ENCODE data around the gene ZBTB12. TPM values are rescaled to one million over a fixed set of nuclear protein-coding genes. Genes with fewer than 3 reads are reported as not detected.
A peak's percentile ranks its signal among the peaks of the same experiment; 100 is the strongest.

ZBTB12 gene
- total and polyA plus RNA-seq, 9 of the 15 experiments (the other 6 are each of a cell fraction or from before 2014, with no cell fraction given), result 0.03 to 12.4 (median 5.8) TPM; not detected in 1

DNA sequence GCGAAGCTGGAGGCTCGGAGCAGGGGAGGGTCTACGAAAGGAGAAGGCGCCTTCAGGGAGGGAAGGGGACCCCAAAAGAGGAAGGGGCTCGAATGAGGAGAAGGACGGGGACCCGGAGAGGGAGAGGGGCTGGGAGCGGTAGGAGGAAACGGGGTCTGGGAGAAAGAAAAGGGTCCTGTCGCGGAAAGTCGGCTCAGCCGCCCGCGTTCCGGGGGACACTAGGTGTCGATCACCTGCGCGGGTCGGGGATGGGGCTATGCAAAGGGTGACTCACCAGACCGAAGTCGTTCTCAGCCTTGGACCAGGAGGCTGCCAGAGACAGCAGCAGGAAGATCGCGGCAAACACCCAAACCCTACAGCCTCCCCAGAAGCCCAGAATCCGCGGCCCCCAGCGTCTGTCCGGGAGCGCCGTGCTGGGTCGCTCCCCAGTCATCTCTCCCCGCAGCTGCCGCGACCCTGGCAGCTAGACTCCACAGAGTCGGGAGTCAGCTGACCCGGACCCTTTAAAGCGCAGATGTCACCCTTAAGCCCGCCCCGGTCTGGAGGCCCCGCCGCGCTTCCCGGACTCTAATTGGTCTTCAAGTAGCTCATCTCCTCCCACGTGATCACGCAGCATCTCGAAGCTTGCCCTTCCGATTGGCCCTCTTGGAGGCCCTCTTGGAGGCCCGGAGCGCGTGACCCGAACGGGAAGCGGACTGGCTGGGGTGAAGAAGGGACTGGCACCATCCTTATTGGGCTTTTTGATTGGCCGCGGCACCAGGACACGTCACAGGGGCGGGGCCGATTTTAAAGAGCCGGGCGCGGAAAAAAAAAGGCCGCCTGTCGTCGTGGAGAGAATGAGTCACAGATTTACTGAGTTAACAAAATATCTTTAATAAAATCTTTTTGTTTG, 39.3 kb downstream of the ZBTB12 start, which contains the start of gene NEU1 (continued):
- TF ChIP-seq, protein P1, sequence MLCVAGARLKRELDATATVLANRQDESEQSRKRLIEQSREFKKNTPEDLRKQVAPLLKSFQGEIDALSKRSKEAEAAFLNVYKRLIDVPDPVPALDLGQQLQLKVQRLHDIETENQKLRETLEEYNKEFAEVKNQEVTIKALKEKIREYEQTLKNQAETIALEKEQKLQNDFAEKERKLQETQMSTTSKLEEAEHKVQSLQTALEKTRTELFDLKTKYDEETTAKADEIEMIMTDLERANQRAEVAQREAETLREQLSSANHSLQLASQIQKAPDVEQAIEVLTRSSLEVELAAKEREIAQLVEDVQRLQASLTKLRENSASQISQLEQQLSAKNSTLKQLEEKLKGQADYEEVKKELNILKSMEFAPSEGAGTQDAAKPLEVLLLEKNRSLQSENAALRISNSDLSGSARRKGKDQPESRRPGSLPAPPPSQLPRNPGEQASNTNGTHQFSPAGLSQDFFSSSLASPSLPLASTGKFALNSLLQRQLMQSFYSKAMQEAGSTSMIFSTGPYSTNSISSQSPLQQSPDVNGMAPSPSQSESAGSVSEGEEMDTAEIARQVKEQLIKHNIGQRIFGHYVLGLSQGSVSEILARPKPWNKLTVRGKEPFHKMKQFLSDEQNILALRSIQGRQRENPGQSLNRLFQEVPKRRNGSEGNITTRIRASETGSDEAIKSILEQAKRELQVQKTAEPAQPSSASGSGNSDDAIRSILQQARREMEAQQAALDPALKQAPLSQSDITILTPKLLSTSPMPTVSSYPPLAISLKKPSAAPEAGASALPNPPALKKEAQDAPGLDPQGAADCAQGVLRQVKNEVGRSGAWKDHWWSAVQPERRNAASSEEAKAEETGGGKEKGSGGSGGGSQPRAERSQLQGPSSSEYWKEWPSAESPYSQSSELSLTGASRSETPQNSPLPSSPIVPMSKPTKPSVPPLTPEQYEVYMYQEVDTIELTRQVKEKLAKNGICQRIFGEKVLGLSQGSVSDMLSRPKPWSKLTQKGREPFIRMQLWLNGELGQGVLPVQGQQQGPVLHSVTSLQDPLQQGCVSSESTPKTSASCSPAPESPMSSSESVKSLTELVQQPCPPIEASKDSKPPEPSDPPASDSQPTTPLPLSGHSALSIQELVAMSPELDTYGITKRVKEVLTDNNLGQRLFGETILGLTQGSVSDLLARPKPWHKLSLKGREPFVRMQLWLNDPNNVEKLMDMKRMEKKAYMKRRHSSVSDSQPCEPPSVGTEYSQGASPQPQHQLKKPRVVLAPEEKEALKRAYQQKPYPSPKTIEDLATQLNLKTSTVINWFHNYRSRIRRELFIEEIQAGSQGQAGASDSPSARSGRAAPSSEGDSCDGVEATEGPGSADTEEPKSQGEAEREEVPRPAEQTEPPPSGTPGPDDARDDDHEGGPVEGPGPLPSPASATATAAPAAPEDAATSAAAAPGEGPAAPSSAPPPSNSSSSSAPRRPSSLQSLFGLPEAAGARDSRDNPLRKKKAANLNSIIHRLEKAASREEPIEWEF (CRISPR knock-in tag; IDR thresholded peaks at IDR 0.05), result no peak
- TF ChIP-seq MECOM (CRISPR knock-in tag; IDR thresholded peaks at IDR 0.05), result 0 out of 2 replicates have a peak, but pooled peaks have one; percentile 57
- peak; percentile 71 for TF ChIP-seq KLF13 (tag; IDR thresholded peaks at IDR 0.05; ENCODE audit: borderline replicate concordance, low read depth)
- TF ChIP-seq TEAD2 (tag; IDR thresholded peaks at IDR 0.05), result no peak
- no peak for TF ChIP-seq BRCA1 (IDR thresholded peaks at IDR 0.05)
- TF ChIP-seq BRCA1 (CRISPR knock-in tag; IDR thresholded peaks at IDR 0.05), result no peak
- TF ChIP-seq SNIP1 (IDR thresholded peaks at IDR 0.05; ENCODE audit: low read depth), result no peak
- TF ChIP-seq RBM34 (IDR thresholded peaks at IDR 0.05; ENCODE audit: borderline replicate concordance, insufficient read depth, low read length), result no peak
- peak; percentile 15; the same call in 1 of the 2 replicates for TF ChIP-seq TCF3 (CRISPR knock-in tag; IDR thresholded peaks at IDR 0.05)
- TF ChIP-seq ERF (CRISPR knock-in tag; IDR thresholded peaks at IDR 0.05), result peak; percentile 83; the same call in 1 of the 2 replicates
- no peak for TF ChIP-seq SIX5 (IDR thresholded peaks at IDR 0.05; ENCODE audit: borderline replicate concordance in 1 of 2, insufficient read depth in 1 of 2, low read depth in 1 of 2, low read length in 2 of 2)
- TF ChIP-seq ZNF217 (CRISPR knock-in tag; IDR thresholded peaks at IDR 0.05), result no peak
- peak; percentile 80 for TF ChIP-seq ZBTB17 (CRISPR knock-in tag; IDR thresholded peaks at IDR 0.05)
- TF ChIP-seq TAF15 (IDR thresholded peaks at IDR 0.05; ENCODE audit: low read depth, low read length), result no peak
- TF ChIP-seq SUPT5H (IDR thresholded peaks at IDR 0.05), result peak; percentile 97
- TF ChIP-seq, protein P2, sequence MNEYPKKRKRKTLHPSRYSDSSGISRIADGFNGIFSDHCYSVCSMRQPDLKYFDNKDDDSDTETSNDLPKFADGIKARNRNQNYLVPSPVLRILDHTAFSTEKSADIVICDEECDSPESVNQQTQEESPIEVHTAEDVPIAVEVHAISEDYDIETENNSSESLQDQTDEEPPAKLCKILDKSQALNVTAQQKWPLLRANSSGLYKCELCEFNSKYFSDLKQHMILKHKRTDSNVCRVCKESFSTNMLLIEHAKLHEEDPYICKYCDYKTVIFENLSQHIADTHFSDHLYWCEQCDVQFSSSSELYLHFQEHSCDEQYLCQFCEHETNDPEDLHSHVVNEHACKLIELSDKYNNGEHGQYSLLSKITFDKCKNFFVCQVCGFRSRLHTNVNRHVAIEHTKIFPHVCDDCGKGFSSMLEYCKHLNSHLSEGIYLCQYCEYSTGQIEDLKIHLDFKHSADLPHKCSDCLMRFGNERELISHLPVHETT (CRISPR knock-in tag; conservative IDR thresholded peaks at IDR 0.05 in 1 of 2, IDR thresholded peaks at IDR 0.05 in 1 of 2), result peak in 1 of 2 experiments; percentile 58; a peak in 1 of 4 replicates
- no peak for TF ChIP-seq CHCHD3 (CRISPR knock-in tag; IDR thresholded peaks at IDR 0.05)
- TF ChIP-seq TCF7 (IDR thresholded peaks at IDR 0.05; ENCODE audit: borderline replicate concordance), result 0 out of 2 replicates have a peak, but pooled peaks have one; percentile 49
- no peak for TF ChIP-seq KLF16 (IDR thresholded peaks at IDR 0.05)
